ENCODE measurements around the gene GADD45GIP1. TPM values are rescaled to one million over a fixed set of nuclear protein-coding genes. Genes with fewer than 3 reads are reported as not detected.

Gene GADD45GIP1
- total RNA-seq: 10 to 100 TPM; 14.7 to 17.9 TPM
- polyA plus RNA-seq: 10 to 100 TPM; 61.0 to 65.1 TPM

GRCh38 chr19:12956446-12957388 lies at the start of gene GADD45GIP1:
TSS of gene GADD45GIP1 (minus strand) at chr19:12957223. CDS start at chr19:12957212, 11 bp downstream.
- ChIA-PET CTCF (ENCODE audit: partially characterized antibody) (interaction anchor here (1.2 to 4.3 kb wide), 3 partner anchors 8 to 72 kb away, joined by 5 to 35 read pairs (median 5); no protein-coding TSS in a partner anchor), POLR2A (ENCODE audit: partially characterized antibody) (interaction anchor here (0.6 to 2.2 kb wide), 14 partner anchors 9 to 225 kb away, joined by 3 to 8 read pairs (median 4); partner anchors contain the start of genes CALR, GCDH and SYCE2)
- Mint-ChIP-seq H3K4me3 (peak within 1 kb of the TSS; percentile 88 to 93 (median 90)), H3K27ac (peak within 1 kb of the TSS; percentile 91 to 94 (median 93)), H3K9me3 (no peaks in the 10 kb centered on the region), H3K4me1 (peaks cover 12 to 25% (median 21%) of the 10 kb centered on the region in 4 donors), H3K27me3 (no peaks in the 10 kb centered on the region), H3K36me3 (peaks cover 6 to 35% of the 10 kb centered on the region in 2 donors)
- Histone ChIP-seq H3K4me3 (ENCODE audit: low read length in 2 of 2) (peak within 1 kb of the TSS; percentile 45 to 79), H3K4me1 (ENCODE audit: insufficient read depth, low read length) (peaks cover 28% of the 10 kb centered on the region), H3K27ac (ENCODE audit: low read depth, low read length) (peak within 1 kb of the TSS; percentile 78), H3K36me3 (ENCODE audit: insufficient read depth, low read length) (peaks cover 10% of the 10 kb centered on the region), H3K27me3 (ENCODE audit: insufficient read depth, low read length) (no peaks in the 10 kb centered on the region), H3K9me3 (ENCODE audit: control insufficient read depth in 1 of 2, low read length in 2 of 2) (no peaks in the 10 kb centered on the region)
- peak; percentile 76 to 83 (median 81) for DNase-seq
- intact Hi-C loops (cut with micrococcal nuclease): loop anchor here (1.0 kb wide), 1 partner anchor 11 kb away; the partner anchor contains the start of gene RAD23A

GRCh38 chr19:13005861-13006370 lies 48.9 kb upstream of the GADD45GIP1 start:
- no peak overlapping the region for H3K4me3 Mint-ChIP-seq
- H3K9me3 Mint-ChIP-seq: peaks cover 0 to 5% (median 0%) of the 10 kb centered on the region in 8 donors
- DNase-seq: no peak
- CTCF ChIA-PET (ENCODE audit: partially characterized antibody): interaction anchor here (1.1 to 1.9 kb wide), 2 partner anchors 29 to 56 kb away, joined by 3 to 8 read pairs; no protein-coding TSS in a partner anchor
- intact Hi-C loops (cut with micrococcal nuclease): no loop called here
- POLR2A ChIA-PET (ENCODE audit: partially characterized antibody): no interaction called here
- H3K9me3 ChIP-seq (ENCODE audit: control insufficient read depth in 1 of 2, low read length in 2 of 2): no peaks in the 10 kb centered on the region
- peaks cover 17 to 20% of the 10 kb centered on the region in 2 donors for H3K27me3 Mint-ChIP-seq
- no peak overlapping the region for H3K27ac ChIP-seq (ENCODE audit: low read depth, low read length)
- H3K36me3 ChIP-seq (ENCODE audit: insufficient read depth, low read length): no peaks in the 10 kb centered on the region
- H3K36me3 Mint-ChIP-seq: peaks cover 0 to 3% of the 10 kb centered on the region in 2 donors
- H3K4me3 ChIP-seq (ENCODE audit: low read length in 2 of 2): no peak overlapping the region
- H3K27me3 ChIP-seq (ENCODE audit: insufficient read depth, low read length): peaks cover 5% of the 10 kb centered on the region
- no peaks in the 10 kb centered on the region for H3K4me1 Mint-ChIP-seq
- H3K27ac Mint-ChIP-seq: no peak overlapping the region
- no peaks in the 10 kb centered on the region for H3K4me1 ChIP-seq (ENCODE audit: insufficient read depth, low read length)

DNA sequence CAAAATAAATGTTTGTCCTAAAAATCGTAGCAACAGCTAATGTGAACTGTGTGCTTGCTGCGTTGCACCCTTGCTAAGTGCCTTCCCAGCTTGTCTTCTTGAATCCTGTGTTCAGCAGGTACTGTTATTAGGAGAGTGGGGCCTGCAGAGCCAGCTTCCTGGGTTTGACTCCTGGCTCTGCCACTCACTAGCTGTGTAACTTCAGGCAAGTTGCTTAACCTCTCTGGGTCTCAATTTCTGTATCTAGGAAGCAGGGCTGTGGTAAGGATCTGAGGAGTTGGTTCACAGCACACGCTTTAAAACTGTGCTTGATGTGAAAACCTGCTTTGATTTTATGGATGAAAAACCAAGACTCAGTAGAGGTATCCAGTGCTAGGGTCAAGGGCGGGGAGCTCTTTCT lies 48.2 kb upstream of the GADD45GIP1 start:
- Histone ChIP-seq H3K4me1 (ENCODE audit: insufficient read depth, low read length) (no peaks in the 10 kb centered on the region), H3K36me3 (ENCODE audit: insufficient read depth, low read length) (no peaks in the 10 kb centered on the region), H3K9me3 (ENCODE audit: control insufficient read depth in 1 of 2, low read length in 2 of 2) (no peaks in the 10 kb centered on the region), H3K27ac (ENCODE audit: low read depth, low read length) (no peak overlapping the region), H3K27me3 (ENCODE audit: insufficient read depth, low read length) (no peaks in the 10 kb centered on the region), H3K4me3 (ENCODE audit: low read length in 2 of 2) (no peak overlapping the region)
- Mint-ChIP-seq H3K36me3 (peaks cover 0 to 3% of the 10 kb centered on the region in 2 donors), H3K27me3 (peaks cover 15% of the 10 kb centered on the region in 2 donors), H3K27ac (no peak overlapping the region), H3K4me1 (no peaks in the 10 kb centered on the region), H3K9me3 (peaks cover 0 to 4% (median 0%) of the 10 kb centered on the region in 8 donors), H3K4me3 (no peak overlapping the region)
- ChIA-PET CTCF (ENCODE audit: partially characterized antibody) (interaction anchor here (0.8 to 1.9 kb wide), 3 partner anchors 19 to 56 kb away, joined by 3 to 8 read pairs (median 3); no protein-coding TSS in a partner anchor), POLR2A (ENCODE audit: partially characterized antibody) (no interaction called here)
- no peak for DNase-seq
- intact Hi-C loops (cut with micrococcal nuclease): no loop called here

- no peak overlapping the region for H3K27ac ChIP-seq (ENCODE audit: low read depth, low read length)
- H3K27me3 ChIP-seq (ENCODE audit: insufficient read depth, low read length): no peaks in the 10 kb centered on the region
- CTCF ChIA-PET (ENCODE audit: partially characterized antibody): no interaction called here
- POLR2A ChIA-PET (ENCODE audit: partially characterized antibody): no interaction called here
- H3K36me3 Mint-ChIP-seq: peaks cover 0 to 3% of the 10 kb centered on the region in 2 donors
- no peak for DNase-seq
- H3K4me1 ChIP-seq (ENCODE audit: insufficient read depth, low read length): no peaks in the 10 kb centered on the region
- H3K27ac Mint-ChIP-seq: peak overlapping the region in 1 of 7 donors; percentile 4
- H3K4me3 ChIP-seq (ENCODE audit: low read length in 2 of 2): no peak overlapping the region
- H3K36me3 ChIP-seq (ENCODE audit: insufficient read depth, low read length): no peaks in the 10 kb centered on the region
- peaks cover 14 to 15% of the 10 kb centered on the region in 2 donors for H3K27me3 Mint-ChIP-seq
- H3K4me3 Mint-ChIP-seq: no peak overlapping the region
- no peaks in the 10 kb centered on the region for H3K9me3 ChIP-seq (ENCODE audit: control insufficient read depth in 1 of 2, low read length in 2 of 2)
- intact Hi-C loops (cut with micrococcal nuclease): no loop called here
- peaks cover 0 to 4% (median 0%) of the 10 kb centered on the region in 8 donors for H3K9me3 Mint-ChIP-seq
- no peaks in the 10 kb centered on the region for H3K4me1 Mint-ChIP-seq
Observed at GRCh38 chr19:13004273-13004672, 47.2 kb upstream of the GADD45GIP1 start.

DNA sequence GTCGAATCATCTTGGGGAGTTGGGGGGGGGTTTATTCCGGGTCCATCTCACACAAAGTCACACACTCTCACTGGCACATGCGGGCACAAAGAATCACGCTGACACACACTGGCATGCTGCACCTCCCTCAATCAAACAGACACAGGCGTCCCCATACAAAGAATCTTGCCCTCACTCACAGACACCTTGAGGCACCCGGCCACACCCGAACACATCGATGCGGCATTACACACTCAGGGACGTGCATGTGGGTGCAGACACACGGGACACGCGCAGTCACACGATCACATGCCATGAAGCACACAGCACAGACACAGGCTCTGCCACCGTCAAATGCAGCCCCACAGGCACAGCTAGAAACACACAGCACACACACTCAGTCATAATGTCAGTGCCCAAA lies 46.1 kb upstream of the GADD45GIP1 start:
- intact Hi-C loops (cut with micrococcal nuclease): no loop called here
- POLR2A ChIA-PET (ENCODE audit: partially characterized antibody): no interaction called here

GRCh38 chr19:13002166-13002898 lies 45.3 kb upstream of the GADD45GIP1 start:
- no peaks in the 10 kb centered on the region for H3K9me3 ChIP-seq (ENCODE audit: control insufficient read depth in 1 of 2, low read length in 2 of 2)
- no peak overlapping the region for H3K4me3 ChIP-seq (ENCODE audit: low read length in 2 of 2)
- H3K27ac ChIP-seq (ENCODE audit: low read depth, low read length): no peak overlapping the region
- no peak for DNase-seq
- Mint-ChIP-seq H3K36me3 (no peaks in the 10 kb centered on the region), H3K4me1 (peaks cover 0 to 4% (median 2%) of the 10 kb centered on the region in 4 donors), H3K27me3 (peaks cover 5 to 8% of the 10 kb centered on the region in 2 donors), H3K9me3 (peaks cover 0 to 2% (median 0%) of the 10 kb centered on the region in 8 donors), H3K4me3 (no peak overlapping the region), H3K27ac (no peak overlapping the region)
- CTCF ChIA-PET (ENCODE audit: partially characterized antibody): no interaction called here
- H3K4me1 ChIP-seq (ENCODE audit: insufficient read depth, low read length): no peaks in the 10 kb centered on the region
- POLR2A ChIA-PET (ENCODE audit: partially characterized antibody): no interaction called here
- intact Hi-C loops (cut with micrococcal nuclease): no loop called here
- no peaks in the 10 kb centered on the region for H3K36me3 ChIP-seq (ENCODE audit: insufficient read depth, low read length)
- no peaks in the 10 kb centered on the region for H3K27me3 ChIP-seq (ENCODE audit: insufficient read depth, low read length)

More for the DNA sequence above, 46.1 kb upstream of the GADD45GIP1 start:
- no peak for DNase-seq
- H3K27ac ChIP-seq (ENCODE audit: low read depth, low read length): no peak overlapping the region
- H3K9me3 ChIP-seq (ENCODE audit: control insufficient read depth in 1 of 2, low read length in 2 of 2): no peaks in the 10 kb centered on the region
- CTCF ChIA-PET (ENCODE audit: partially characterized antibody): no interaction called here
- peaks cover 8% of the 10 kb centered on the region in 2 donors for H3K27me3 Mint-ChIP-seq
- no peaks in the 10 kb centered on the region for H3K4me1 ChIP-seq (ENCODE audit: insufficient read depth, low read length)
- no peaks in the 10 kb centered on the region for H3K36me3 Mint-ChIP-seq
- no peak overlapping the region for H3K4me3 ChIP-seq (ENCODE audit: low read length in 2 of 2)
- no peaks in the 10 kb centered on the region for H3K36me3 ChIP-seq (ENCODE audit: insufficient read depth, low read length)
- peaks cover 0 to 2% (median 0%) of the 10 kb centered on the region in 8 donors for H3K9me3 Mint-ChIP-seq
- H3K27ac Mint-ChIP-seq: no peak overlapping the region
- peaks cover 0 to 2% (median 2%) of the 10 kb centered on the region in 4 donors for H3K4me1 Mint-ChIP-seq
- H3K27me3 ChIP-seq (ENCODE audit: insufficient read depth, low read length): no peaks in the 10 kb centered on the region
- no peak overlapping the region for H3K4me3 Mint-ChIP-seq
